ENCODE measurements around the gene CIDEC.

The CIDEC gene

GRCh38 chr3:9879830-9880549 lies at the start of gene CIDEC:
CIDEC (minus strand) TSS chr3:9880253; CDS start chr3:9878486, 1,767 bp downstream.
- no peak for DNase-seq (ENCODE audit: low read depth in 2 of 2)

- no peak for DNase-seq (ENCODE audit: low read depth in 2 of 2)
Measured at GRCh38 chr3:9928158-9928557, 48.1 kb upstream of the CIDEC start.

- no peak for DNase-seq (ENCODE audit: low read depth in 2 of 2)
Measured at GRCh38 chr3:9918261-9919038, 38.4 kb upstream of the CIDEC start.

- no peak for DNase-seq (ENCODE audit: low read depth in 2 of 2)
Measured at GRCh38 chr3:9917820-9918219, 37.8 kb upstream of the CIDEC start.

GRCh38 chr3:9916734-9917680 lies 37.0 kb upstream of the CIDEC start, which contains the start of gene IL17RC:
IL17RC (plus strand) TSS chr3:9917098; CDS start chr3:9917316, 218 bp downstream.
- peak in 1 of 2 donors; percentile 30 for DNase-seq (ENCODE audit: low read depth in 2 of 2)

GRCh38 chr3:9916346-9916733 lies 36.3 kb upstream of the CIDEC start:
- no peak for DNase-seq (ENCODE audit: low read depth in 2 of 2)

- no peak for DNase-seq (ENCODE audit: low read depth in 2 of 2)
Measured at GRCh38 chr3:9915254-9916141, 35.4 kb upstream of the CIDEC start.

- no peak for DNase-seq (ENCODE audit: low read depth in 2 of 2)
Measured at GRCh38 chr3:9914559-9915253, 34.7 kb upstream of the CIDEC start.

GRCh38 chr3:9914011-9914410 lies 34.0 kb upstream of the CIDEC start:
- DNase-seq (ENCODE audit: low read depth in 2 of 2) = no peak

GRCh38 chr3:9913601-9914000 lies 33.5 kb upstream of the CIDEC start:
- no peak for DNase-seq (ENCODE audit: low read depth in 2 of 2)

- DNase-seq (ENCODE audit: low read depth in 2 of 2) = no peak
Measured at GRCh38 chr3:9912294-9912935, 32.4 kb upstream of the CIDEC start.

- DNase-seq (ENCODE audit: low read depth in 2 of 2) = no peak
Measured at GRCh38 chr3:9911863-9912262, 31.8 kb upstream of the CIDEC start.

- DNase-seq (ENCODE audit: low read depth in 2 of 2) = no peak
Measured at GRCh38 chr3:9909221-9910013, 29.4 kb upstream of the CIDEC start.

- DNase-seq (ENCODE audit: low read depth in 2 of 2) = no peak
Measured at GRCh38 chr3:9908286-9908685, 28.2 kb upstream of the CIDEC start.

- DNase-seq (ENCODE audit: low read depth in 2 of 2) = no peak
Measured at GRCh38 chr3:9906480-9906879, 26.4 kb upstream of the CIDEC start.

- no peak for DNase-seq (ENCODE audit: low read depth in 2 of 2)
Measured at GRCh38 chr3:9903904-9904303, 23.9 kb upstream of the CIDEC start.

- DNase-seq (ENCODE audit: low read depth in 2 of 2) = no peak
Measured at GRCh38 chr3:9903238-9903624, 23.2 kb upstream of the CIDEC start.

- no peak for DNase-seq (ENCODE audit: low read depth in 2 of 2)
Measured at GRCh38 chr3:9902372-9903237, 22.6 kb upstream of the CIDEC start, which contains the start of gene IL17RE. IL17RE (plus strand) TSS chr3:9902848; CDS start chr3:9902933, 85 bp downstream.
